Endometrial microvascular endothelial cells (primary cell): ENCODE results near the gene TMEM220. TPM values are rescaled to one million over a fixed set of nuclear protein-coding genes. Genes with fewer than 3 reads are reported as not detected.

Experiments
- in situ Hi-C: cut with HindIII; loops from 2 replicates; pipeline ENCODE4 v1.10.0; 2017; ENCODE audit warnings: low sequenced_read_pairs, low pct_unique_long_range_greater_than_20kb; ENCODE audit errors: inconsistent ontology term
- total RNA-seq: library from RNA; depleted of rRNA; stranded (reverse); fragments of >200 nt; gene quantifications from one replicate; pipeline ENCODE4 v1.2.3, GENCODE V29; 2015; ENCODE audit errors: inconsistent ontology term

The TMEM220 gene
- total RNA-seq = 4.4 TPM

DNA sequence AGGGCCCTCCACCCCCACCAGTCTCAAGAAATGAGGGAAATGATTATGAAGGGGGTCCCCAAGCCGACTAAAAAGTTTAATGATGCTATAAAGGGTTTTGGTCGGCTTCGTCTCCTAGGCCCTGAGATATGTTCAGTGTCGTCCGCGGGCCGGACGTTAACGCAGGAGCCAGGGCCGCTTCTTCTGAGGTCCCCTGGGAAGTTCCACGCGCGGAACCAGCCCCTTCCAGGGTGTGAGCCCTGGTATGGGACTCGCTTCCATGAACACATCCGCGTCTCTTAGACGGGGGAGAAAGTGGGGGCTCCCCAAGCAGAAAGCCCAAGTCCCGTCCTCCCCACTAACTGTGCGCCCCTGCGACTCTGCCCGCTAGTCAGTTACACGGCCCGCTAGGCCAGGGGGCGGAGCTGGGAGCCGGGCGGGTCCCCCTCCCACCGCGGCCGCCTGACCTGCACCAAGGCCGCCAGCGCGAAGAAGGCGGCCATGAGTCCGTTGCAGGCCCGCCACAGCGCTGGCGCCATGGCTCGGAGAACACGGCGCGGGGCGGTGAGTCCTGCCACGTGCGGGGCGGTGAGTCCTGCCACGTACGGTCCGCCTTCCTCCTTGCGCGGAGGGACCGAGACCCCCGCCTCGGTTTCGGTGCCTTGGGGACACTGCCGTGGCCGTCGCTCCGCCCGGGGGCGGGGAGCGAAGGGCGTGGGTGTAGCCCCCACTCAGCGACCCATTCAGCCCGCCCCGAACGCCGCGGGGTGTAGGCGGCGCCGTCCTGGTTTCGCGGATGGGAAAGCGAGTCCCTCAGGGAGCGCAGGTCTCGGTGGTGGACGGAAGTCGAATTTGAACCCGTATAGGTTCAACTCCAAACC, at the start of gene TMEM220:
Gene TMEM220 (minus strand): TSS at position 690 of the 860 bp plus-strand sequence. CDS start 172 bp downstream, at position 518.
- in situ Hi-C loops = no loop called here

DNA sequence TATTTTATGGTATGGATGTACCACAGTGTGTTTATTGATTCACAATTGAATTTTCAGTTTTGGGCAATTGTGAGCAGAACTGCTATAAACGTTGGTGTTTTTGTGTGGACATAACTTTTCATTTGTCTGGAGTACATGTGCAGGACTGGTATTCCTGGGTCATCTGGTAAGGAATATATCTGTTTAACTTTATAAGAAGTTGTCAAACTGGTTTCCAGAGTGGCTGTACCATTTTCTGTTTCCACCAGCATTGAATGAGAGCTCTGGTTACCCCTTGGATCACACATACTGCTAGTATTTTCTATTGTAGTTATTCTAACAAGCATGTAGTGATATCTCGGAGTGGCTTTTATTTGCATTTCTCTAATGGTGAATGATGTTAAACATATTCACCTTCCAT, 49.8 kb upstream of the TMEM220 start:
- in situ Hi-C loops = no loop called here

DNA sequence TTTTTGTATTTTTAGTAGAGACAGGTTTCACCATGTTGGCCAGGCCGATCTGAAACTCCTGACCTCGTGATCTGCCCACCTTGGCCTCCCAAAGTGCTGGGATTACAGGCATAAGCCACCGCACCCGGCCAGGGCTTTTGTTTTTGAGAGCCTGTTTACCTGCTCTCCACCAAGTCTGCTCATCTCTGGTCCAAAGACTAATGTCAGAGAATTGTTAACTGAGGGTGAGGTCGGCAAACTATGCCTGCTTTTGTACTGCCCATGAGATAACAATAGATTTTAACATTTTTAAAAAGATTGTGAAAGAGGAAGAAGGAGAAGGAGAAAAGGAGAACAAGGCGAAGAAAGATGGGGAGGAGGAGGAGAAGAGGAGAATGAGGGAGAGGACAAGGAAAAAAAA, 48.1 kb upstream of the TMEM220 start:
- in situ Hi-C loops = no loop called here

DNA sequence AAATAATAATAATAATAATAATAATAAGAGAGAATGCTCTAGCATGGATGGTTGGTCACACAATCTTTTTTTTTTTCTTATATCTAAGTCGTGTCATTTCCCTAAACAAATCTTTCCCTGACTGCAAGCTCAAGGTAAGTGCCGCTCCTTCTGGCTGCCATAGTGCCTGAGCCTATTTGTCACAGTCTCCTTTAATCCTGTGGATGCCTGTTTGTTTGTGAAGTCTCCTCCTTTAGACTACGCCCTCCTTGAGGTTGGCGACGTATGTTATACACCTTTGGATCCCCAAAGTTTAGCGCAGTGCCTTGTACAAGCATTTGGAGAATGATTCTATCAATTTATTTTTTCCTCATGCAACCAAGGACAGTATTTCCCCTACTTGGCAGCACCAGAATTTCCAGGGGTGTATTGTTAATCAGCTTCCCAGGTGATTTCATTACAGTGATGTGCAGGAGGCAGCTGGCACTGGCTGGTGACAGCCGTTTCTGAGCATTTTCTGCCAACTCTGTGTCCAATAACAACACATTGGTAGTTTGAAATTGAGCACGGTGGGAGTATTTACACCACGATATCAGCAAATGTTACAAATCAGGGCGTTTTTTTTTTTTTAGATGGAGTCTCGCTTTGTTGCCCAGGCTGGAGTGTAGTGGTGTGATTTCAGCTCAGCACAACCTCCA, 47.4 kb upstream of the TMEM220 start:
- in situ Hi-C loops = no loop called here

DNA sequence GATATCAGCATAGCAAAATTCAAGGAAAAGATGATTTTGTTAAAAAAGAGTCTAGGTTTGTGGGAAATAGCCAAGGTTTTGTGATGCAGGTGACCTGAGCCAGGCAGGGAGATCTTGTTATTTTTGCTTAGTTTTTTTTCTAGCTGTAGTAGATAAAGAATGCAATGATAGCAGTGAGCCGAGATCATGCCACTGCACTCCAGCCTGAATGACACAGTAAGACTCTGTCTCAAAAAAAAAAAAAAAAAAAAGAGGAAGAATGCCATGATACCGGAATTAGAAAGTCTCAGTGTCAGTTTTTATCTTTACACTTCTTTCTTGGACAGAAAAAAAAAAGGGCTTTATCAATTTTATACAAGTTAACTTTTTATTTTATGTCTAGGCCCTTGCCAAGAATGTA, 46.6 kb upstream of the TMEM220 start:
- in situ Hi-C loops = no loop called here

DNA sequence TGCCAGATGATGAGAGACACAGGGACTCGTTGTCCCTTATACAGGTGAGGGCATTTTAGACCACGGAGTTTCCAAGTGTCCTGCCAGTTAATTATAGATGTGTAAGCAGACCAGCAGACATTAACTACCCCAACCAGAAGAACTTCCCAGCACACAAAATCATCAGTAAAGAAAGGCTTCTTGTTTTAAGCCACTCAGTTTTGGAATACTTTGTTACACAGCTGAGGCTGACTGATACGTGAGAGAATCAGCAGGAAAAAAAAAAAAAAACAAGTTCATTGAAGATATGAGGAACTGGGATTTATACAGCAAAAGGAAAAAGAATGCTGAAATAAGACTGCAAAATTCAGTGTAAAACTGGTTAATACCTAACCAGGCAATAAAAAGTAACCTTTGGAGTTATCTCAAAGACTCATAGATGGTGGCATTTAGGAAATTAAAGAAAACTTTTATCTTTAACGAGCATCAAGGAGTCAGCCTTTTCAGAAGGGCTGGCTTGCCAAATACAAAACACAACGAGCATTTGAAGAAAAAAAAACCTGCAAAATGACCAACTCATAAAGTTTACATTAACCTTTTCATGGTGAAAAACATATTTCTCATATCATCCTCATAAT, 46.0 kb upstream of the TMEM220 start:
- in situ Hi-C loops = no loop called here

DNA sequence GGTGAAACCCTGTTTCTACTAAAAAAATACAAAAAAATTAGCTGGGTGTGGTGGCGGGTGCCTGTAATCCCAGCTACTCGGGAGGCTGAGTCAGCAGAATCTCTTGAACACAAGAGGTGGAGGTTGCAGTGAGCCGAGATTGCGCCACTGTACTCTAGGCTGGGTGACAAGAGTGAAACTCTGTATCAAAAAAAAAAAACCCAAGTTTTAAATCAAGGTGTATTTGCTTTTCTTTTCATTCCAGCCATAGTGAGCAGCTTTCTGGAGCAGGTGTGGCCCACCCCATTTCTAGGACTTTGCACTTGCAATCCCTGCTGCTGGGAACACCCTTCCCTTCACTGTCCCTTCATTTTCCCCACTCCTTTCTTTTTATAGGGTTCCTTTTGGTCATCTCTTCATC, 45.2 kb upstream of the TMEM220 start:
- in situ Hi-C loops = no loop called here

DNA sequence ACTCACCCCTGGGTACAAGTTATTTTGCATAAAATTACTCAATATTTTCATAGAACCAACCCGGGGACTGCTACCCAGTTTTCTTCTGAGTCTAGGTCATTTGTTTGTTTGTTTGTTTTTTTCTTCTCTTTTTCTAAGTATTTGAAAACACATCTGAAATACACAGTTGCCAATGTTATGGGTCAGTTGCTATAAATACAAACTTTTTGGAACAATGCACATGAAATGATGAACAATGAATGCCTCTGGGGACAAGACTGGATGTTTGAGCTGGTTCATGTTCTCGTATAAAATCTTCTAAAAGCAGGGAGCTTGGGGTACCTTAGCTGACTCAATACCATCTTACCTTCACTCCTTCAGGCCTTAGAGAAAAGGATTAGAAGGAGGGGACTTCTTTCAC, 43.6 kb upstream of the TMEM220 start:
- in situ Hi-C loops = no loop called here

DNA sequence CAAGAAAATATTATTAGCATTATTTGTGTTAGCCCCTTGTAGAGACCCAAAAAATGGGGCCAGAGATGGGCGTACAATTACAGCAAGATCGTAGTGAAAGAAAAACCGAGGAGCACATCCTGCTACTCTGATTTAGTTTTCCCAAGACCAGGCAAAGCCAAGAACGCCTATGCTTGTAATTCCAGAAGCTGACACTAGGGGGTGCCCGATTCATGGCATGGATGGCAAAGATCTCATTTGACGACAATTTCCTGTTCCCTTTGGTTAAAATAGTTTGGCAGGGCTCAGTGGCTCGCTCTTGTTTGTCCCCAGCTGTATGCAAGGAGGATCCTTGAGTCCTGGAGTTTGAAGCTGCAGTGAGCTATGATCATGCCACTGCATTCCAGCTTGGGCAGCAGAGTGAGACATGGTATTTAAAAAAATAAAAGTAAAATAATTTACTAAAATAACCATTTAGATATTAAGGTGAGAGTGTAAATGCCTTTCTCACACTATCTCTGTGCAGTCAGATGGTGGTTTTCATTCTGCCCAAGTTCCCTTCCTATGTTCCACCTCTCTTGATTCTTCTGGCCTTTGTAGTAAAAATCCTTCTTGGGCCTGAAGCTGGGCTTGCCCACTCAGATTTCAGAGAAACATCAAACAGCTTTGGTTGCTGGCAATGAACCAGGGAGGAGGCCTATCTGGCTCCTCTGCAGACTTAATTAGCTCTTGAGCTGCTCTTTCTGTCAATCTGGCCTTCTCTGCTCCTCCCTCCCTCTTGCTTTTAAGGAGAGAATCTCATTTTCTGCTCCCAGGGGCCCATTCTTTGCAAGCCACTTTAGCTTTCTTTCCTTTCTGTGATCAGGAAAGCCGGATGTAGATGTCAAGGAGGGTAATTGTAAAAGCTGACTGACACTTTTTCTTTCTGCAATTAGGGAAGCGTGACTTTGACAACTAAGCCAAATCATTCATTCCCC, 42.9 kb upstream of the TMEM220 start:
- in situ Hi-C loops = no loop called here

DNA sequence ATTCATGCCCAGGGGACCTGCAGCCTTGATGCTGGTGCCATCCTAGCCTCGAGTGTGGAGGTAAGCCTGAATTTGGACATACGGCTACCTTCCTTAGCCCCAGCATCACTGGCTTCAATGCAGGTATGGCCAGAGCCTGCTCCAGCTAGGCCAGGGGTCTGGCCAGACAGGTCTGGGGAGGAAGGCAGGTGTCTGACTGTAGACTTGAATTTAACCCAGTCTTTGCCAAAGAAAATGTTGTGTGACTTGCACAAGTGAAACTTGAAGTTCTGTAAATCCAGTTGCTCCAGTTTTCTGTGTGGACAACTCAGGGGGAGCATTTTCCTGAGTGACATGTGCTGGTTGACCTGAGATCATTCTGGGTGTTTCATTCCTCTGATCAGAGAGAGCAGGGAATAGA, 41.3 kb upstream of the TMEM220 start:
- in situ Hi-C loops = no loop called here

DNA sequence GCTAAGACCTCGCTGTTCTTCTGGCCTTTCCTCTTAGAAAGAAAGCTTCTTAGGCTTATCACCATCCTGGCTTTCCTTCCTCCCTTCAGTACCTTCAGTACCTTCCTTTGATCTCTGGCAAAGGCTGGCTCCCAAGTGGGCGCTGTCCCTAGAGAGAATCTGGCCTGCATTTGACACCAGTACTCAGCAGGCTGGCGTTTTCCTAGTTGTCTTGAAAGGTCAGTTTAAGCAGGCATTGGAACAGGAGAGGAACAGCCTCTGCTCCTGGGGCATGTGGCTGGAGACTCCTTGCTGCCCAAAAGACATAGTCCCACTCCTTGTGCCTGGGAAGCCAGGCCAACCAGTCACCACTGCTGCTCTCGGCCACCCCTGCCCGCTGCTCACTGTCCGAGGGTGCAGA, 40.0 kb upstream of the TMEM220 start:
- in situ Hi-C loops = no loop called here

DNA sequence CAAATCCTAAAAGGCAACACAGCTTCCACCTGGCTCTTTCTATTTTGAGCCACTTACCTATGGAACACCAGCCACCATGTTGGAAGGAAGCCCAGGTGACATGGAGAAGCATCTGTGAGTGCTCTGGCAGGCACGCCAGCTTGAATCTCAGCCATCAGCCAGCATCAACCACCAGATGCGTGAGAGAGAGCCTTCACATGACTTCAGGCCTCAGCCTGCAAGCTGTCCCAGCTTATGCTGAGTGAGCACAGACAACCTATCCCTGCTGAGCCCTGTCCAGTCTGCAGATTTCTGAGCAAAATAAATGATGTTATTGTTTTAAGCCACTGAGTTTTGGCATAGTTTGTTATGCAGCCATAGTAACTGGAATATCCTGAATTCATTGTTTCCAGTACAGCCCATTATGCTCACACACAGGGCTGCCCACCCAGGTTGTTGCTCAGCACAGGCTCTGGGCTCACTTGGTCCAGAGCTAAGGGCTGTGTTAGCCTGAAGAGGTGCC, 39.0 kb upstream of the TMEM220 start:
- in situ Hi-C loops = no loop called here

DNA sequence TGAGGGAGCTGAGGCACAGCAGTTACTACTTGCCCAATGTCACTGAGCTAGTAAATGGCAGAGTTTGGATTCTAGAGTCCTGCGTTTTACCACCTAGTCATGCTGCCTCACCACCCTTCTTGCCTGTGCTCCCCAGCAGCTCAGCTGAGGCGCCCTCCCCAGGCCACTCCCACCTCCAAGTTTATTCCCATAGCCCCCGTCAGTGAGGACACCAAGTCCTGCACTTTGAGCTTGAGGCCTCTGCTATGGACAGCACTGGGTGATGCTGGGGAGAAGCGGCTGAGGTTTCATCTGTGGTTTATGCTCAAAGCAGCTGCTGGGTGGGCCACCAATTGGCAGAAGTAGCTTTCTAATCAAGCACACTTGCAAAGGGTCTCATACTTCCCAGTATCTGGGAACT, 37.4 kb upstream of the TMEM220 start:
- in situ Hi-C loops = no loop called here

DNA sequence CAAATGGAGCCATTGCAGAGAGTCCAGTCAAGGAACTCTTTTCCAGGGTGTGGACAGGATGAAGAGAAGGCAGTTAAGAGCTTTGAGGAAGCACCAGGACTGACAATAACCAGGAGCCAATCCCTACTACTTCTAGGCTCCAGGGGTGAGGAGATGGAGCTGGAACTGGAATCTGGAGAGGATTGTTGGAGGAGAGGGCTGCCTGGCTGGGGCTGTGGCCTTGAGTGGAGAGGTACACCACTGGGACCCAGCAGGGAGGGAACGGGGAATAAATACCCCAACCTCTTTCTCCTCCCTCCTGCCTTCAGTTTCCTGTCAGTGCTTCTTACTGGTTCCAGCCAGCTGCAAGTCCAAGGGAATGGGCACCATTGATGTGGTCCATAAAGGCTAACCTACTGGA, 32.2 kb upstream of the TMEM220 start:
- in situ Hi-C loops = no loop called here

DNA sequence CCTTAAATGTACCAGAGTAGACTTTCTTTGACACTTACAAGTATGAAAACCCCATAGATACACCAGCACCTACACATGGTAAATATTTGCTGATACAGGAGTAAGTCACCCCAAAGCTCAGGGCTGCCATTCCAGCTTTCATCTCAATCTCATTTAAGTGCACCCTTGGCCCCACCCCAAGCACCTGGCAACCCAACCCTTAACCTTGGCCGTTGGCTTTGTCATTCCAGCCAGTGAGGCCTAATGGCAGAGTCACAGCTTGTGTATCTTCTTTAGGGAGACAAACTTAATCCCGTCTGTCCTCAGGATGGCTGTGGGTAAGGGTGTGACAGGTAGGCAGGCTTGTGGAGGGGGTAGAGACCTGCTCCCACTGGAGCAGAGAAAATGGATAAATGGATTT, 31.5 kb upstream of the TMEM220 start:
- in situ Hi-C loops = no loop called here

DNA sequence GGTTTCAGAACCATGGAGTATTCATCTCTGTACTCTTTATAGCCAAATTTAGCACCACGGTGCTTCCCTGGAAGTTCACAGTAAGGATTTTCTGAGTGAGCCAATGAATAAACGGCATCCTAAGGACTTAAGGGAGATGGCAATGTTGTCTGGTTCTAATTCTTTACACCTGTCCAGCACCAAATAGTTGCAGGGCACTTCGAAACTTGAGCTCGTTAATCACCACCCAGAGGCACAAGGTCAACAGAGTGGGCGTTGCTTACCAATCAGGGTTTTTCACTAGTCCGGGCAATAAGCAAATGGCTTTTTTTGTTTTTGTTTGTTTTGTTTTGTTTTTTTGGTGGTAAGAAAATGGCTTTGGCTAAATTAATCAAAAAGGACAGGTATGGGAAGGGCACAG, 28.2 kb upstream of the TMEM220 start:
- in situ Hi-C loops = no loop called here

DNA sequence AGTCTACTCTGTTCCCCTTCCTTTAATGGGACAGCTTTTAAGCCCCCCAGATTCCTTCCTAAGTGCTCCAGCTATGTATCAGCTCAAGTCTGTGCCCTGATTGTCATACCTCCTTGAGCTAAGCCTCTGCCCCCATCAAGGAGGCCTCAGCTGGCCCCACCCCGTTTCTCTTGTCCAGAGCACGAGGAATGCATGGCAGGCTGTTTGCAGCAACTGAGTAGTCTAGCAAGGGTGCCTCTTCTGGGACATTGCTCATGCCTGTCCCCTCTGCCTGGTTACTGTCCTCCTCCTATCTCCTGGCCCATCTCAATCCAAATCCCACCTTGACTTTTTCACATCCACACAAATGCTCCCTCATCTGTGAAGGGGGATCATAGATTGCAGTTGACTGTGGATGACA, 27.8 kb upstream of the TMEM220 start:
- in situ Hi-C loops = no loop called here

DNA sequence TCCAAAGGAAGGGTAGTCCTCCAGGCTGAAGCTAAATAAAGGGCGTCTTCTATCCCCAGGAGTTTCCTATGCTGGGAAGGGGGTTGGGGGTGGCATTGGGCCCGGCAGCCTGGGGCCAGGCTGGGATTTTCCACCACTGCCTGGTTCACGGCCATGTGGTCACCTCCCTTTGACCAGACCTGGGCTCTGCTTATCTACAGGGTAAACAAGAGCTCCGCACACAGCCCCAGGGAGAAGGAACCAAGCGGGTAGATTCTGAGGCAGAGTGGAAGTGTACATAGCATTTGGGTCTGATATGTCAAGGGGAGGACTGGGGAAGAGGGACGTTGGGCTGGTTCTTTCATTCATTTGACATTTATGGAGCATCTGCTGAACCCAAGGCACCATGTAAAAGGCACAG, 27.2 kb upstream of the TMEM220 start:
- in situ Hi-C loops = no loop called here

DNA sequence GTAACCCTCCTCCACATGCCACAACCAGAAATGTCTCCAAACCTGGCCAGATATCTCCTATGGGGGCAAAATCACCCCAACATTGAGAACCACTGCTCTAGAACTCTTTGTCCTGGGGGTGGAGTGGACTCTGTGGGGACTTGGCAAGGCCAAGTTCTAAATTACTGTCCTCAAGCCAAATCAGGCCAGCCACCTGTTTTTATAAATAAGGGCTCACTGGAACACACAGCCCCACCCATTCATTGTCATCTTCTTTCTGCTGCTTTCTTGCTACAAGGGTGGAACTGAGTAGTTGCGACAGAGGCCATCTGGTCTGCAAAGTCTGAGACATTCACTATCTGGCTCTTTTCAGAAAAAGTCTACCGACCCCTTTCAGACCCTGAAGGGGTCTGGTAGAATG, 26.8 kb upstream of the TMEM220 start:
- in situ Hi-C loops = no loop called here
